SU-DHL-6 (cell line): ENCODE data around the gene SHISAL1.

Experiments
- H2AFZ ChIP-seq: fragments of 200-600 bp; sonication (generic); 2 replicates; pipeline ENCODE4 v1.6.1; 2014; ENCODE audit warnings: low read depth, mild to moderate bottlenecking, moderate library complexity, mixed read lengths, antibody characterized with exemption, low read length; ENCODE audit not compliant: severe bottlenecking
- H3F3A ChIP-seq: fragments of 200-600 bp; shearing (Covaris generic); 2 replicates; pipeline ENCODE4 v1.6.0; 2016; ENCODE audit warnings: antibody characterized with exemption, mild to moderate bottlenecking; ENCODE audit not compliant: insufficient read depth
- H3K27ac ChIP-seq: fragments of 200-600 bp; sonication (generic); 2 replicates; pipeline ENCODE4 v1.5.1; 2016; ENCODE audit warnings: low read depth, mild to moderate bottlenecking, low read length, moderate library complexity, mixed read lengths
- H3K27me3 ChIP-seq: fragments of 200-600 bp; sonication (generic), shearing (Covaris generic); 2 replicates; pipeline ENCODE4 v1.6.0; 2014; ENCODE audit warnings: mild to moderate bottlenecking, low read length
- H3K36me3 ChIP-seq: fragments of 200-600 bp; sonication (generic); 2 replicates; pipeline ENCODE4 v1.6.1; 2014; ENCODE audit warnings: mild to moderate bottlenecking, low read length, mixed read lengths
- H3K4me2 ChIP-seq: fragments of 300-600, 200-600 bp; shearing (Covaris generic), sonication (generic); 2 replicates; pipeline ENCODE4 v1.6.0; 2014; ENCODE audit warnings: low read length, low read depth, mild to moderate bottlenecking; ENCODE audit not compliant: poor library complexity, severe bottlenecking
- H3K4me3 ChIP-seq: fragments of 200-600 bp; sonication (generic); 2 replicates; pipeline ENCODE4 v1.5.1; 2014; ENCODE audit warnings: antibody characterized with exemption, low read length, mild to moderate bottlenecking, mixed read lengths; ENCODE audit not compliant: insufficient read depth, poor library complexity, severe bottlenecking
- H3K79me2 ChIP-seq: fragments of 200-600 bp; sonication (generic); 2 replicates; pipeline ENCODE4 v1.6.1; 2014; ENCODE audit warnings: mild to moderate bottlenecking, low read length, moderate library complexity; ENCODE audit not compliant: insufficient read depth
- H3K9ac ChIP-seq: fragments of 200-600 bp; sonication (generic); 2 replicates; pipeline ENCODE4 v1.7.0; 2014; ENCODE audit warnings: mild to moderate bottlenecking, low read length
- H3K9me2 ChIP-seq: fragments of 200-600 bp; sonication (generic); replicated peaks from 2 replicates; pipeline ENCODE4 v1.6.1; 2014; ENCODE audit warnings: low read length; ENCODE audit not compliant: insufficient read depth
- H3K9me3 ChIP-seq: fragments of 200-600 bp; sonication (generic); 2 replicates; pipeline ENCODE4 v1.6.1; 2014; ENCODE audit warnings: low read length, mixed read lengths; ENCODE audit not compliant: insufficient read depth
- H4K20me1 ChIP-seq: fragments of 200-600 bp; sonication (generic); 2 replicates; pipeline ENCODE4 v1.6.1; 2014; ENCODE audit warnings: low read depth, mild to moderate bottlenecking, antibody characterized with exemption, low read length, moderate library complexity, mixed read lengths
- CTCF ChIP-seq: fragments of 200-600 bp; sonication (generic); IDR thresholded peaks from one replicate; pipeline ENCODE4 v1.5.1; 2017; ENCODE audit warnings: antibody characterized with exemption, mild to moderate bottlenecking, low read length, moderate library complexity; ENCODE audit not compliant: insufficient read depth, poor library complexity, severe bottlenecking
- EZH2phosphoT487 ChIP-seq: fragments of 200-600 bp; sonication (generic), shearing (Covaris generic); conservative IDR thresholded peaks from 2 replicates; pipeline ENCODE4 v1.6.1; 2018; ENCODE audit warnings: mild to moderate bottlenecking, antibody characterized with exemption, low read length, moderate library complexity, mixed read lengths

The SHISAL1 gene

GRCh38 chr22:44291674-44292360 is 20.9 kb downstream of the SHISAL1 start:
- Histone ChIP-seq H3K27ac (no peak overlapping the region), H3K4me2 (no peak overlapping the region), H3K79me2 (no peaks in the 10 kb centered on the region), H3K4me3 (no peak overlapping the region), H3K27me3 (0 out of 2 replicates have a peak, but pooled peaks cover 2% of the 10 kb centered on the region), H3F3A (no peaks in the 10 kb centered on the region), H2AFZ (no peak overlapping the region), H3K9me2 (no peaks in the 10 kb centered on the region), H3K9ac (no peak overlapping the region), H3K9me3 (no peaks in the 10 kb centered on the region), H4K20me1 (no peaks in the 10 kb centered on the region), H3K36me3 (no peaks in the 10 kb centered on the region)
- TF ChIP-seq EZH2phosphoT487 (no peak), CTCF (no peak)

- Histone ChIP-seq H3K9me3 (no peaks in the 10 kb centered on the region), H3K36me3 (no peaks in the 10 kb centered on the region), H3K9ac (no peak overlapping the region), H3K27ac (no peak overlapping the region), H4K20me1 (no peaks in the 10 kb centered on the region), H3K27me3 (0 out of 2 replicates have a peak, but pooled peaks cover 2% of the 10 kb centered on the region), H3K4me2 (no peak overlapping the region), H3K9me2 (no peaks in the 10 kb centered on the region), H3K4me3 (no peak overlapping the region), H3K79me2 (no peaks in the 10 kb centered on the region), H2AFZ (no peak overlapping the region), H3F3A (no peaks in the 10 kb centered on the region)
- no peak for TF ChIP-seq CTCF
- TF ChIP-seq EZH2phosphoT487: no peak
Observed at GRCh38 chr22:44291265-44291664, 21.5 kb downstream of the SHISAL1 start.

GRCh38 chr22:44289414-44290171 is 23.2 kb downstream of the SHISAL1 start:
- Histone ChIP-seq H3K9me3 (no peaks in the 10 kb centered on the region), H3K36me3 (no peaks in the 10 kb centered on the region), H4K20me1 (no peaks in the 10 kb centered on the region), H3K27me3 (no peaks in the 10 kb centered on the region), H2AFZ (no peak overlapping the region), H3K79me2 (no peaks in the 10 kb centered on the region), H3K4me2 (no peak overlapping the region), H3K27ac (no peak overlapping the region), H3K4me3 (no peak overlapping the region), H3F3A (no peaks in the 10 kb centered on the region), H3K9me2 (no peaks in the 10 kb centered on the region), H3K9ac (no peak overlapping the region)
- TF ChIP-seq CTCF (no peak), EZH2phosphoT487 (no peak)
